ENCODE data around the gene RCSD1.
A peak's percentile ranks its signal among the peaks of the same experiment; 100 is the strongest.

Gene RCSD1

GRCh38 chr1:167644551-167644950, 14.5 kb downstream of the RCSD1 start:
- DNase-seq = no peak

- DNase-seq = no peak
Measured at GRCh38 chr1:167645140-167645541, 15.1 kb downstream of the RCSD1 start.

- DNase-seq = no peak
Measured at GRCh38 chr1:167645625-167646414, 15.8 kb downstream of the RCSD1 start.

- DNase-seq = no peak
Measured at GRCh38 chr1:167648252-167648849, 18.3 kb downstream of the RCSD1 start.

- DNase-seq = no peak
Measured at GRCh38 chr1:167648978-167649744, 19.1 kb downstream of the RCSD1 start.

- no peak for DNase-seq
Measured at GRCh38 chr1:167650269-167651160, 20.5 kb downstream of the RCSD1 start.

GRCh38 chr1:167651161-167651693, 21.2 kb downstream of the RCSD1 start:
- DNase-seq = no peak

GRCh38 chr1:167654975-167655575, 25.0 kb downstream of the RCSD1 start:
- DNase-seq = no peak

- no peak for DNase-seq
Measured at GRCh38 chr1:167656657-167657056, 26.6 kb downstream of the RCSD1 start.

- no peak for DNase-seq
Measured at GRCh38 chr1:167658574-167659328, 28.7 kb downstream of the RCSD1 start.

- DNase-seq = no peak
Measured at GRCh38 chr1:167659450-167659849, 29.4 kb downstream of the RCSD1 start.

GRCh38 chr1:167659881-167660280, 29.8 kb downstream of the RCSD1 start:
- DNase-seq = no peak

- no peak for DNase-seq
Measured at GRCh38 chr1:167661527-167662426, 31.7 kb downstream of the RCSD1 start.

GRCh38 chr1:167663002-167663772, 33.2 kb downstream of the RCSD1 start:
- DNase-seq = peak; percentile 6

- no peak for DNase-seq
Measured at GRCh38 chr1:167665469-167665868, 35.4 kb downstream of the RCSD1 start.

GRCh38 chr1:167666416-167666815, 36.4 kb downstream of the RCSD1 start:
- no peak for DNase-seq

- DNase-seq = no peak
Measured at GRCh38 chr1:167667536-167667935, 37.5 kb downstream of the RCSD1 start.

GRCh38 chr1:167668108-167668507, 38.1 kb downstream of the RCSD1 start:
- DNase-seq = no peak

All from DMS79 (cell line).